Stimulated activated naive CD8-positive, alpha-beta T cell treated with anti-CD3 and anti-CD28 coated beads, Interleukin-15, amount 100 ng/mL, for 72 hours (primary cell): Measurements from ENCODE around the gene SPR.

ENCODE experiments used
- ATAC-seq: fragments of 150-1000 bp; cut with Tn5 transposase; 2 replicates; pipeline ENCODE4 v1.10.0; 2021; ENCODE audit warnings: mild to moderate bottlenecking, moderate library complexity
- DNase-seq, 2 donors: peaks; one replicate each; pipeline ENCODE4 v3.0.0; 2021 to 2022
- H3K27ac Mint-ChIP-seq, 2 donors: one replicate each; pipeline ENCODE4 v1.8.0; 2022; ENCODE audit warnings: mild to moderate bottlenecking in 2 of 2, mixed read lengths in 2 of 2, moderate library complexity in 2 of 2
- H3K27me3 Mint-ChIP-seq: one replicate; pipeline ENCODE4 v1.8.0; 2022; ENCODE audit warnings: mixed read lengths
- H3K4me1 Mint-ChIP-seq: one replicate; pipeline ENCODE4 v1.8.0; 2022; ENCODE audit warnings: mild to moderate bottlenecking, mixed read lengths
- H3K4me3 Mint-ChIP-seq, 2 donors: one replicate each; pipeline ENCODE4 v1.8.0; 2022; ENCODE audit warnings: mild to moderate bottlenecking in 2 of 2, mixed read lengths in 2 of 2, moderate library complexity in 1 of 2
- H3K9me3 Mint-ChIP-seq, 2 donors: one replicate each; pipeline ENCODE4 v1.8.0; 2022; ENCODE audit warnings: mixed read lengths in 2 of 2

The SPR gene

GRCh38 chr2:72931280-72931910, 44.2 kb downstream of the SPR start:
- no peak overlapping the region for H3K27ac Mint-ChIP-seq
- DNase-seq, result no peak
- H3K4me1 Mint-ChIP-seq, result no peaks in the 10 kb centered on the region
- peaks cover 10% of the 10 kb centered on the region for H3K27me3 Mint-ChIP-seq
- H3K4me3 Mint-ChIP-seq, result no peak overlapping the region
- H3K9me3 Mint-ChIP-seq, result no peaks in the 10 kb centered on the region
- peak; percentile 43 for ATAC-seq

GRCh38 chr2:72932045-72932740, 45.0 kb downstream of the SPR start:
- H3K4me1 Mint-ChIP-seq, result no peaks in the 10 kb centered on the region
- DNase-seq (no peak), ATAC-seq (no peak)

GRCh38 chr2:72932805-72933204, 45.6 kb downstream of the SPR start:
- H3K4me1 Mint-ChIP-seq, result no peaks in the 10 kb centered on the region
- ATAC-seq (no peak), DNase-seq (no peak)
- H3K27ac Mint-ChIP-seq, result no peak overlapping the region
- H3K9me3 Mint-ChIP-seq, result no peaks in the 10 kb centered on the region
- no peak overlapping the region for H3K4me3 Mint-ChIP-seq
- H3K27me3 Mint-ChIP-seq, result peaks cover 10% of the 10 kb centered on the region

More at GRCh38 chr2:72932045-72932740, 45.0 kb downstream of the SPR start:
- Mint-ChIP-seq H3K9me3 (no peaks in the 10 kb centered on the region), H3K4me3 (no peak overlapping the region), H3K27me3 (peaks cover 10% of the 10 kb centered on the region), H3K27ac (no peak overlapping the region)

- no peaks in the 10 kb centered on the region for H3K9me3 Mint-ChIP-seq
- no peak overlapping the region for H3K4me3 Mint-ChIP-seq
- H3K4me1 Mint-ChIP-seq, result no peaks in the 10 kb centered on the region
- H3K27ac Mint-ChIP-seq, result no peak overlapping the region
- H3K27me3 Mint-ChIP-seq, result peaks cover 10% of the 10 kb centered on the region
- DNase-seq, result no peak
- no peak for ATAC-seq
Observed at GRCh38 chr2:72933207-72933606, 46.0 kb downstream of the SPR start.

- DNase-seq (no peak), ATAC-seq (no peak)
- no peak overlapping the region for H3K4me3 Mint-ChIP-seq
- H3K4me1 Mint-ChIP-seq, result no peaks in the 10 kb centered on the region
- H3K27ac Mint-ChIP-seq, result no peak overlapping the region
- H3K27me3 Mint-ChIP-seq, result peaks cover 10% of the 10 kb centered on the region
- no peaks in the 10 kb centered on the region for H3K9me3 Mint-ChIP-seq
Observed at GRCh38 chr2:72933646-72934151, 46.5 kb downstream of the SPR start.

- Mint-ChIP-seq H3K27me3 (peaks cover 10% of the 10 kb centered on the region), H3K9me3 (no peaks in the 10 kb centered on the region), H3K4me3 (no peak overlapping the region), H3K27ac (peak overlapping the region; percentile 1 to 4), H3K4me1 (no peaks in the 10 kb centered on the region)
- no peak for DNase-seq
- peak; percentile 29 for ATAC-seq
Observed at GRCh38 chr2:72934683-72935610, 47.7 kb downstream of the SPR start.

- no peak for DNase-seq
- Mint-ChIP-seq H3K27me3 (peaks cover 10% of the 10 kb centered on the region), H3K4me3 (no peak overlapping the region), H3K9me3 (no peaks in the 10 kb centered on the region), H3K4me1 (no peaks in the 10 kb centered on the region), H3K27ac (no peak overlapping the region)
- ATAC-seq, result no peak
Observed at GRCh38 chr2:72935611-72935957, 48.4 kb downstream of the SPR start.

- H3K9me3 Mint-ChIP-seq, result no peaks in the 10 kb centered on the region
- ATAC-seq (no peak), DNase-seq (no peak)
- H3K27ac Mint-ChIP-seq, result no peak overlapping the region
- peaks cover 10% of the 10 kb centered on the region for H3K27me3 Mint-ChIP-seq
- no peak overlapping the region for H3K4me3 Mint-ChIP-seq
- H3K4me1 Mint-ChIP-seq, result no peaks in the 10 kb centered on the region
Observed at GRCh38 chr2:72936660-72937355, 49.6 kb downstream of the SPR start.

- Mint-ChIP-seq H3K27me3 (peaks cover 10% of the 10 kb centered on the region), H3K9me3 (no peaks in the 10 kb centered on the region), H3K4me1 (no peaks in the 10 kb centered on the region), H3K4me3 (no peak overlapping the region), H3K27ac (no peak overlapping the region)
- DNase-seq, result no peak
- ATAC-seq, result peak; percentile 16
Observed at GRCh38 chr2:72937356-72937669, 50.1 kb downstream of the SPR start.

GRCh38 chr2:72938455-72938854, 51.2 kb downstream of the SPR start:
- DNase-seq (no peak), ATAC-seq (no peak)
- peaks cover 10% of the 10 kb centered on the region for H3K27me3 Mint-ChIP-seq
- H3K4me1 Mint-ChIP-seq, result no peaks in the 10 kb centered on the region
- no peak overlapping the region for H3K27ac Mint-ChIP-seq
- no peaks in the 10 kb centered on the region for H3K9me3 Mint-ChIP-seq
- H3K4me3 Mint-ChIP-seq, result no peak overlapping the region

GRCh38 chr2:72940361-72940760, 53.2 kb downstream of the SPR start:
- Mint-ChIP-seq H3K27me3 (peaks cover 8% of the 10 kb centered on the region), H3K9me3 (no peaks in the 10 kb centered on the region), H3K4me3 (no peak overlapping the region), H3K4me1 (no peaks in the 10 kb centered on the region), H3K27ac (peak overlapping the region in 1 of 2 donors; percentile 10)
- DNase-seq (no peak), ATAC-seq (no peak)

GRCh38 chr2:72940786-72941185, 53.6 kb downstream of the SPR start:
- no peaks in the 10 kb centered on the region for H3K9me3 Mint-ChIP-seq
- ATAC-seq, result no peak
- no peak overlapping the region for H3K4me3 Mint-ChIP-seq
- no peaks in the 10 kb centered on the region for H3K4me1 Mint-ChIP-seq
- DNase-seq, result no peak
- H3K27me3 Mint-ChIP-seq, result peaks cover 4% of the 10 kb centered on the region
- no peak overlapping the region for H3K27ac Mint-ChIP-seq
